ENCODE data around the gene EPHA4.

- TF ChIP-seq EP300 (IDR thresholded peaks at IDR 0.05; ENCODE audit: borderline replicate concordance), result no peak
- TF ChIP-seq MAX (IDR thresholded peaks at IDR 0.05), result no peak
- TF ChIP-seq RAD21 (IDR thresholded peaks at IDR 0.05; ENCODE audit: low read depth), result no peak
- no peak for TF ChIP-seq TAF1 (IDR thresholded peaks at IDR 0.05; ENCODE audit: low read depth)
Observed at GRCh38 chr2:221515864-221516263, 56.2 kb downstream of the EPHA4 start.
